Fibroblast of mammary gland (primary cell): Measurements from ENCODE around the gene PRKG1.

Experiments used
- DNase-seq: peaks from one replicate; pipeline ENCODE4 v3.0.0-alpha.2; 2010; ENCODE audit warnings: low read depth
- H3K4me3 ChIP-seq: 2 replicates; pipeline ENCODE4 v1.5.1; 2011; ENCODE audit warnings: low read depth, mild to moderate bottlenecking, low read length, moderate library complexity; ENCODE audit not compliant: control insufficient read depth
- TF ChIP-seq, protein P1 (sequence below): conservative IDR thresholded peaks from 2 replicates; pipeline ENCODE4 v1.5.1; 2011; ENCODE audit warnings: low read depth, low read length, inconsistent platforms; ENCODE audit not compliant: control insufficient read depth, insufficient read depth

PRKG1 gene

DNA sequence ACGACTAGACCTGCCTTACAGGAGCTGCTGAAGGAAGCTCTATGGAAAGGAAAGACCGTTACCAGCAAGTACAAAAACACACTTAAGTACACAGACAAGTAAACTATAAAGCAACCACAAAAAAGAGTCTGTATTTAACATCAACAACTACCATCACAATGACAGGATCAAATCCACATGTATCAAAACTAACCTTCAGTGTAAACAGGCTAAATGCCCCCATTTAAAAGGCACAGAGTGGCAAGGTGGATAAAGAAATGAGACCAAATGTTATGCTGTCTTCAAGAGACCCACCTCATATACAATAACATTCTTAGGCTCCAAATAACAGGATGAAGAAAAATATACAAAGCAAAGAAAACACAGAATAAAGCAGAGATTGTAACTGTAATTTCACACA, 932.8 kb downstream of the PRKG1 start:
- H3K4me3 ChIP-seq, result no peak overlapping the region
- no peak for DNase-seq
- TF ChIP-seq, protein P1, sequence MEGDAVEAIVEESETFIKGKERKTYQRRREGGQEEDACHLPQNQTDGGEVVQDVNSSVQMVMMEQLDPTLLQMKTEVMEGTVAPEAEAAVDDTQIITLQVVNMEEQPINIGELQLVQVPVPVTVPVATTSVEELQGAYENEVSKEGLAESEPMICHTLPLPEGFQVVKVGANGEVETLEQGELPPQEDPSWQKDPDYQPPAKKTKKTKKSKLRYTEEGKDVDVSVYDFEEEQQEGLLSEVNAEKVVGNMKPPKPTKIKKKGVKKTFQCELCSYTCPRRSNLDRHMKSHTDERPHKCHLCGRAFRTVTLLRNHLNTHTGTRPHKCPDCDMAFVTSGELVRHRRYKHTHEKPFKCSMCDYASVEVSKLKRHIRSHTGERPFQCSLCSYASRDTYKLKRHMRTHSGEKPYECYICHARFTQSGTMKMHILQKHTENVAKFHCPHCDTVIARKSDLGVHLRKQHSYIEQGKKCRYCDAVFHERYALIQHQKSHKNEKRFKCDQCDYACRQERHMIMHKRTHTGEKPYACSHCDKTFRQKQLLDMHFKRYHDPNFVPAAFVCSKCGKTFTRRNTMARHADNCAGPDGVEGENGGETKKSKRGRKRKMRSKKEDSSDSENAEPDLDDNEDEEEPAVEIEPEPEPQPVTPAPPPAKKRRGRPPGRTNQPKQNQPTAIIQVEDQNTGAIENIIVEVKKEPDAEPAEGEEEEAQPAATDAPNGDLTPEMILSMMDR, result no peak

DNA sequence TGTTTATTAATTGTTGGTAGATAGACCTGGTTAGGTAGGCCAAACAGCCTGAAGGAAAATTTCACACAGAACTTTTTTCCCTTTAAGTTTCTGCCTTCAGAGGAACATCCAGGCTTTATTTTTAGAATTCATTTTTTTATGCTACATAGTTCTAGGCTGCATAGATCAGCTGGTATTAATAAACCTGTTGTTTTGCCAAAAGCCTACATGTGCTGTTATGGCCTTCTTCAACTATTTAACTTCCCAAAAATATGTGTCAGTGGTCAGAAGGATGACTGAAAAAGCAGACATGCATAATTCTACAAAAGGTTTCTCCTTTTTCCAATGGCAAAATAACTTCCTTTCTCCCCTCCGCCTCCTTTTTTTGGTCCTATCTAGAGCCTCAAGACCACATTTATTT, 936.8 kb downstream of the PRKG1 start:
- TF ChIP-seq, protein P1, result no peak
- no peak for DNase-seq
- H3K4me3 ChIP-seq, result no peak overlapping the region

DNA sequence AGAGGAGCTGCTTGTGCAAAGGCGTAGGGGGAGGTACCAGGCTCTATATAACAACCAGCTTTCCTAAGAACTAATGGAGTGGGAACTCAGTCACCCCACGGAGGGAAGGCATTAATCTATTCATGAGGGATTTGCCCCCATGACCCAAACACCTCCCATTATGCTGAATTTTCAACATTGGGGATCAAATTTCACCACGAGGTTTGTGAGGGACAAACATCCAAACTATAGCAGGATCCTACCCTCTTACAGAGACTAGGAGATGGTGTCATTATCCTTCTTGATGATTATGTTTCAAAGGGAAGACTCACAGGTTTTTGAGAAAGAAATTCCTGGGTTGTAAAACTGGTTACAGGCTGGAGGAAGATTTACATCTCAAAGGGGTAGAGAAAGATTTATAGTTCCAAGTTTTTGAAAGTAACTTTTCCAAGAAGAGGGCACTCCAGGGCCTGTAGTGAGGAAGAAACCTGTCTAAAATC, 944.8 kb downstream of the PRKG1 start:
- H3K4me3 ChIP-seq, result no peak overlapping the region
- DNase-seq, result no peak
- TF ChIP-seq, protein P1, result no peak

DNA sequence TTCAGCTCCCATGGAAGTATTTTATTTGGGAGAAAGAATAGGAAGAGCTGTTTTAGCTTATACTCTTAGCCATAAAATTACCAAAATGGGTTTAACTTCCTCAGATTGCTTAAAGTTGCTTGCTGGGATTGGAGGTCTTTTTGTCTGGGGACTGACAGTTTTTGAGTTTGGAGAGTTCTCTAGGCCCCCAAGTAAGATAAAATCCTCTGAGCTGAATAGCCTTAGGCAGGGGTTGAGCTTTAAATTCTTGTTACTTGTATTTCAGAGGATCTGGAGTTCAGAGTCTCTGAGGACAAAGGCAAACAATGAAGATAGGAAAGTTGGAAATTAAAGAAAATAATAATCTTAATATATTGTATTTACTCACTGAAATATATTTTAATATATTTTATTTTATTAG, 945.4 kb downstream of the PRKG1 start:
- no peak for DNase-seq
- TF ChIP-seq, protein P1, result no peak
- H3K4me3 ChIP-seq, result no peak overlapping the region

DNA sequence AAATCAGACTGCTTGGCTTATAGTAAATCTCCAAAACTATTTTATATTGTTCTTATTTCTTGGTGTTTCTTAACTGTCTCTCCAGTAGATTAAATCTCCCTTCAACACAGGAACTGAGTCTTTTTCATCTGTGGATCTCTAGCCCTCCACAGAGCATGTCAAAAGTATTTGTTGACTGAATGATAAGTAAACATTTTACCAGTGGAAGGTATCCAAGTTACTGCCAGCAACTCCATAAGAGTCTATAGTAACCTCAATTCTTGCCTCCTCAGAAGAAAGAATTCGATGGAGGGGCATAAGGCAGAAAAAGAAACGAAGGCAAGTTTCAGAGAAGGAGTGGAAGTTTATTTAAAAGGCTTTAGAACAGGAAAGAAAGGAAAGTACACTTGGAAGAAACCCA, 945.9 kb downstream of the PRKG1 start:
- no peak for DNase-seq
- TF ChIP-seq, protein P1, result no peak
- no peak overlapping the region for H3K4me3 ChIP-seq

DNA sequence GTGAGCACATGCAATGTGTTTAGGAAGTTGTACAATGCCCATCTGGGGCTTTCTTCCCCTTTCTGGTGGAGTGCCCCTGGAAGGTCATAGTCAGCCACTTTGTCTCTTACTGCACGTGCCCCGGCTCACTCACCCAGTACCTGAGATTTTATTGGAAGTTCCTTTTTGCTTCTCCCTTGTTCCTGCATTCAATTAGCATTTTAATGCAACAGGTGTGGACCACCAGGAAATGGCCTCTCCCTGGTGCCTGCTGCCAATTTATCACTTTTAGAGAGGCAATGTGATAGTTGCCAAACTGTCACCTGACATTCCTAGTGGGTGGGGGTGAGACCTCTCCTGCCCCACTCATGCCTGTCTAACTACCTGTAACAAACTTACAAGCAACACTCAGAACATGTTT, 946.4 kb downstream of the PRKG1 start:
- DNase-seq, result no peak
- TF ChIP-seq, protein P1, result no peak
- H3K4me3 ChIP-seq, result no peak overlapping the region
